GM18907 (cell line): Measurements from ENCODE around the gene SEC14L2.
A peak's percentile ranks its signal among the peaks of the same experiment; 100 is the strongest.

Source experiments
- ATAC-seq: cut with Tn5 transposase; IDR thresholded peaks from one replicate; pipeline ENCODE4 v1.9.1; 2021; ENCODE audit warnings: mild to moderate bottlenecking, moderate library complexity; ENCODE audit not compliant: unreplicated experiment

The SEC14L2 gene

GRCh38 chr22:30396871-30397655, at the start of gene SEC14L2:
SEC14L2 (plus strand) TSS chr22:30397018; CDS start chr22:30397117, 99 bp downstream.
- ATAC-seq, result no peak

GRCh38 chr22:30347255-30347892, 49.4 kb upstream of the SEC14L2 start:
- no peak for ATAC-seq

DNA sequence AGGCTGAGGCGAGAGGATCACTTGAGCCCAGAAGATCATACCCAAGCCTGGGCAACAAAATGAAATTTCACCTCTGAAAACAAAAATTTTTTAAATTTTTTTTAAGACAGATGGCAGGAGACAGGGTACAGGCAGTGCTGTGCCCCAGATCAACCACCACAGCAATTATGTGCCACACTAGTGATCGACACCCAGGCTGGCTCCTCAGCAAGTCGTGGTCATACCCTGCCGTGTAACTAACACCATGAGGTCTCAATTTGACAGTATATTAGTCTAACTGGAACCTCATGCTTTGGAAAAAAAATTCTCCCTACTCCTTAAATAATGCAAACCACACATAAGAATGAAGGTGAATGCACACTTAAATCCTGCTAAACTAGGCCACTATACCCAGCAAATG, 48.4 kb upstream of the SEC14L2 start:
- ATAC-seq, result no peak

DNA sequence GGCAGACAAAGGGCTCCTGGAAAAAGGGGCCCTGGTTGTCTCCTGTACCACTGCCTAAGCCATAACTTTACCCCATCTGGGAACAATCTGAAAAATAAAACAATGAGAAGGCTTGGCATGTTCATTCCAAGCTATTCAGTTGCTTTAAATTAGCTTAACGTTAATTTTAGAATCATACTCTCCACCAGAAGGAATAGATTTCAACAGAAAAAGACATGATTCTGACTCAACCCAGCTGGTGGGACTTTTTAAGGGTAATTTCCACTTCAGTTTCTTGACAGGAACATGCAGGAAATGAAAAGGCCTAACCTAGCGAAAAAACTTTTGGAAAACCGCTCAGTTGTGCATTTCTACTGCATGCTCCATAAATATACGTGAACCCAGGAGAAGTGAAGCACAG, 48.0 kb upstream of the SEC14L2 start:
- ATAC-seq, result no peak

GRCh38 chr22:30351226-30351625, 45.6 kb upstream of the SEC14L2 start:
- ATAC-seq, result no peak

- ATAC-seq, result no peak
Observed at GRCh38 chr22:30354644-30355043, 42.2 kb upstream of the SEC14L2 start.

DNA sequence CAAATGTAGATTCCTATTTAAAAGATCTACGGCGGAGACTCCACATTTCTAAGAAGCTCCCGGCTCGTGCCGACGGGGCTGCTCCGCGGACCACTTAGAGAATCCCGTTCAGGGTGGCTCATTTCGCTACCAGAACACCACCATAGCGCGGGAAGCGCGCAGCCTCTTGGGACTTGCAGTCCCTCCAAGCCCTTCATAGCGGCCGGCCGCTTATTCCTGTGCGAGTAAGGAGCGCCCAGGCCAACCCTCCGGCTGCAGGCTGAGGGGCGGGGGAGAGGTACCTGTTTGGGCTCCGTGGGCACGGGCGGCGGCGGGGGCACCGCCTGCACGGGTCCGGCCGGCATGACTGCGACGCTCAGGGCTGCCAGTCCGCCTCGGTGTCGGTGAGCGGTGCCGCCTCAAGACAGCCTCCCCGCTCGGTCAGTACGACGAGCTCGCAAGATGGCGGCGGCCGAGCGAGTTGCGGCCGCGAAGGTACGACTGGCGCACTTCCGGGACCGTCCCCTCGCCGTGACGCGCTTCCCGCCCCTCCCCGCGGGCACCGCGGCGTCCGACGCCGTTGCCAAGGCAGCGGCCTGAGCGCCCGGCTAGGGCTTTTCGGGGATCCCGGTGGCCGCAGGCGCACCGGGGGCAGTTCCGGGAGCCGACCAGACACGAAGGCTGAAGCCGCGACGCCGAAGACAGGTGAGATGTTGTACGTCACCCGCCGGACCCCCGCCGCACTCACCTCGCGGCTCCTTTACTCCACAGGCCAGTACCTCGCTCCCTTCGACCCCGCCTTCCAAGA, 40.2 kb upstream of the SEC14L2 start, which contains the start of the genes CCDC157 and SF3A1:
Gene CCDC157 (plus strand): TSS at position 559 of the 787 bp plus-strand sequence. CDS start 8,994 bp downstream, outside the sequence.
Gene SF3A1 (minus strand): TSS at position 446 of the 787 bp plus-strand sequence. CDS start 102 bp downstream, at position 344.
- ATAC-seq, result peak; percentile 91

GRCh38 chr22:30357236-30357570, 39.6 kb upstream of the SEC14L2 start:
- ATAC-seq, result no peak

DNA sequence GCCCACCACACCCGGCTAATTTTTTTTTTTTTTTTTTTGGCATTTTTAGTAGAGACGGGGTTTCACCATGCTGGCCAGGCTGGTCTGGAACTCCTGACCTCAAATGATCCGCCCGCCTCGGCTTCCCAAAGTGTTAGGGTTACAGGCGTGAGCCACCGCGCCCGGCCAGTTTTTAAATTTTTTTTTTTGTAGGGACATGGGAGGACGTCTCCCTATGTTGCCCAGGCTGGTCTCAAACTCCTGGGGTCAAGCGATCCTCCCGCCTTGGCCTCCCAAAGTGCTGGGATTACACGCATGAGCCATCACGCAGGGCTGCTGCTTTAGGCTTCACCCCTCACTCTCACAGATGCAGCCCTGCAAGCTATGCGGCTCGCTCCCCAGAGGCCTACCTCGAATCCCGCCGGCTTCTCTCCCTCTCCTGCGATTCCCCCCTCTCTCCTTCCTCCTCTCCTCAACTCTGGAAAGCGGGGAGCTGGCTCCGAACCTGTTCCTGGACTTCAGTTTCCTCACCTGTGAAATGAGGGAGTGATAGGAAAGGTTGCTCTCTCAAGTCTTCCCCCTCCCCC, 39.1 kb upstream of the SEC14L2 start:
- no peak for ATAC-seq

GRCh38 chr22:30358541-30358940, 38.3 kb upstream of the SEC14L2 start:
- ATAC-seq, result no peak

DNA sequence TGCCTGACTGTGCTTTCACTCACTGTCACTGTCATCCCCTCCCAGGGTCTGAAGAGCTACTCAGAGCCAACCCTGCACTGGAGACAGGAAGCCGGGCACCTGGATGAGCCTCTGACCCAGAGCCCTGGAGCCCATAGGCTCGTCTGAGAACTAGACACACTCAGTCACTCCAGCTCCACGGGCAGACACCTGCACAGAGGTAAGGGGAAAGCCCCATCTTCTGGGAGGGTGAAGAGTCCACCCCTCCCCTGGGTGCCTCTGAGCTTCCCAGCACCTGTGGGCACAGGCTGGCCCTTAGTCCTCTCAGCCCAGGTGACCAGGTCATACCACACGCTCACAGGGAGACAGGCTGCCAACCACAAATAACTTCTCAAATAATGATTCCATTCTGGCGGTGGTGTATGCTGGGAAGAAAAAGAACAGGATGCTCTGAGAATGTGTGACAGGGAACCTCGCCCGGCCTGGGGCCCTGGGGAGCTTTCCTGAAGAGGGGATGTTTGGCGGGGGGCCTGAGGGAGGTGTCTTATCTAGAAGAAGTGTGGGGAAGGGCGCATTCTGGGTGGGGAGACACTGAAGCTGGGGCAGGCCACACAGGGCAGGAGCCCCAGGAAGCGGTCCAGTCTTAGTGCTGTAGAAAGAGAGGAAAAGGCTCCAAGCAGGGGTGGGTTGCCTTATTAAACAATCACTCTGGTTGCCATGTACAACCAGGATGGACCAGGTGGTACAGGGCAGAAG, 34.7 kb upstream of the SEC14L2 start:
- ATAC-seq, result no peak

DNA sequence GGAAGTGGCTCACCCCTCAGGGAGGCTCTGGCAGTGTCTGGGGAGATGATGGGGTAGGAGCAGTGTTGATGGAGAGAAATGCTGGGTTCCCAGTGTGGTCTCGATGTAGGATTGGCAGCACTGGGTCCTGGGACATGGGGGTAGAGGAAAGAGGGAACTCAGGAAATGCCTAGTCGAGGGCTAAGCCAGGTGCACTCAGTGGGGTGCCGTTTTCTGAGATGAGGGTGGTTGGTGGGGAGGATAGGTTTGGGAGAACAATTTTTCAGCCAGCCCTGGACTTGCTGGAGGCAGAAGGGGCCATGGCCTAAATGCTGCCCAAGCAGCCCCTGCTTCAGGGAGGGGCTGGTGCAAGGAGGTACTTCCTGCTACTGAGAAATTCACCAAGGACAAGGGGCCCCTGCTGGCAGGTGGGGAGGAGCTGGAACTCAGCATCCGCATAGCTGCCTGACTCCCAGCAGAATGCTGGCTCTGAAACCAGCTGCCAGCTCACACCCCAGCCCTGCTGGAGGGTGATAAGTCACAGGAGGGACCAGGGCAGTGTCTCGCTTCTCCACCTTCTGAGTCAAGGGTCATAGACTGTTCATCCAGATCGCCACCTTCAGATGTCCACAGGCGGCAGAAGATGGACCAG, 34.1 kb upstream of the SEC14L2 start:
- no peak for ATAC-seq

DNA sequence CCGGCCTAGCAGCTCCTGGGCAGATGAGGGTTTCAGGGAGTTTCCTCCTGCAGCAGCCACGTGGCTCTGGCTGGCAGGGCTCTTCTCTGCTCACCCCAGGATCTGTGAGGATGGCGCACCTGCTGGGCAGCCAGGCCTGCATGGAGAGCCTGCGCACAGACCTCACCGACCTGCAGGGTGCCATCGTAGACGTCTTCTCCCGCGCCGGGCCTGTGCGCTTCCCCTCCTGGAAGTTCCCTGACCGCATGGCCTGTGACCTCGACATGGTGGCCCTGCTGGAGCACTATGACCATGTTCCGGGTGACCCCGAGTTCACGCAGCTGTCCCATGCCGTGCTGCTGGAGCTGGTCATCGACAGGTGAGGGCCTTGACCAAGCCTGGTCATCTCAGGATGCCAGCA, 30.9 kb upstream of the SEC14L2 start:
- ATAC-seq, result no peak

GRCh38 chr22:30368420-30368819, 28.4 kb upstream of the SEC14L2 start:
- no peak for ATAC-seq

- no peak for ATAC-seq
Observed at GRCh38 chr22:30370641-30371230, 26.1 kb upstream of the SEC14L2 start.

DNA sequence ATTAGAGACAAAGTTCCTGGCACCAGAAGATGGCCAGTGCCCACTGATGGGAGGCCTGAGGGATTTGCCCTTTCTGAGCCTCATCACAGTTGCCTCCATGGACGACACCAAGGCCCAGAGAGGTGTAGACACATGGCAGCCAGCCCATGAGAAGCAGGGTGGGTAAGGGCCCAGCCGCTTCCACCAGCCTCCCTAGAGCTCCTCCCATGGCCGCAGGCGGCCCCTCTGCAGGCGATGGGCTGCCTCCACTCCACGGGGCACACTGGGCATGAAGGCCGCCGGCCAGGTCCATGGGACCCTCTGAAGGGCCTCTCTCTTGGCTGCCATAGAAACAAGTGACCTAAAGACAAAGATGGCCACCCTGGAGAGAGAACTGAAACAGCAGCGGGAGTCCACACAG, 25.5 kb upstream of the SEC14L2 start:
- no peak for ATAC-seq

GRCh38 chr22:30371981-30372380, 24.8 kb upstream of the SEC14L2 start:
- no peak for ATAC-seq

DNA sequence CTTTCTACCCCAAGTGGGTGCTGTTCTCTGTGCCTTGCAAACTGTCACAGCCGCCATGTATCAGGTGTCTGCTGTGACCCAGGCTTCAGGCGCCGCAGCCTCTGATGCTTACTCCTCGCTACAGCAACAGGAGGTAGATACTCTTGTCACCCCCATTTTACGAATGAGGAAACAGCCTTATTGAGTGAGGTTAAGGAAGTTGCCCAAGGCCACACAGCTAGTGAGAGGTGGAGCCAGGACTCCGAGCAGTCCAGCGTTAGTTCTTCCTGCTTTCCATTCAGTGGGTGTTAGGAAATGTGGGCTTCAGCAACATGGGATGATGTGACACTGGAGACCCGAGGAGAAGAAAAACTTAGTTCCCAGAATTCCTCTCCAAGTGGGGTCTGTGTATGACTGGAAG, 23.9 kb upstream of the SEC14L2 start:
- ATAC-seq, result no peak
